GM12878 (cell line): ENCODE measurements around the gene SLC25A3. TPM values are rescaled to one million over a fixed set of nuclear protein-coding genes. Genes with fewer than 3 reads are reported as not detected.

Experiments
- ATAC-seq: fragments of 200-7000 bp; cut with Tn5 transposase; 3 replicates; pipeline ENCODE4 v1.9.1; 2020; ENCODE audit warnings: mild to moderate bottlenecking, moderate library complexity
- BruUV-seq: library from RNA; stranded (reverse); fragments of 400-500 nt; replicated peaks from 2 replicates; lab custom pipeline; 2021; lab: Mats Ljungman, UMichigan
- CTCF ChIA-PET: fragments of 300-600 bp; sonication (Branson Sonifier 250); formaldehyde crosslinking; extraction: SDS; loops from one replicate; lab custom pipeline; 2021; ENCODE audit warnings: inconsistent platforms; lab: Yijun Ruan, JAX
- POLR2A ChIA-PET: fragments of 350-600 bp; formaldehyde crosslinking; extraction: SDS; loops from one replicate; lab custom pipeline; 2021; ENCODE audit warnings: inconsistent platforms; lab: Charles Lee
- RAD21 ChIA-PET: fragments of 300-600 bp; sonication (Branson Sonifier 250); formaldehyde crosslinking; loops from one replicate; lab custom pipeline; 2023; ENCODE audit warnings: antibody characterized with exemption; ENCODE audit not compliant: unreplicated experiment; lab: Charles Lee
- SMC1A ChIA-PET: fragments of 300-600 bp; sonication (Branson Sonifier 250); formaldehyde crosslinking; loops from one replicate; lab custom pipeline; 2023; ENCODE audit not compliant: unreplicated experiment, uncharacterized antibody; lab: Charles Lee
- DNase-seq: peaks from one replicate; pipeline ENCODE4 v3.0.0-alpha.2; 2011; ENCODE audit warnings: low read depth, low spot score
- FAIRE-seq: peaks from 3 replicates; lab custom pipeline; 2011; peaks lifted over from hg19 to GRCh38; lab: Jason Lieb, UNC
- H2AFZ ChIP-seq: 2 replicates; pipeline ENCODE4 v1.6.0; 2011; ENCODE audit warnings: low read depth, low read length, control low read depth; ENCODE audit not compliant: control insufficient read depth
- H3K27ac ChIP-seq: 2 replicates; pipeline ENCODE4 v1.5.1; 2011; ENCODE audit warnings: control low read depth; ENCODE audit not compliant: control insufficient read depth, insufficient read depth
- H3K27me3 ChIP-seq, 2 experiments: replicated peaks in 1 of 2; 2 replicates each; pipeline versions ENCODE4 v1.6.0 to v1.6.1; 2011; ENCODE audit warnings: low read length in 1 of 2; ENCODE audit not compliant: control insufficient read depth in 2 of 2, insufficient read depth in 2 of 2
- H3K36me3 ChIP-seq, 2 experiments: 2 replicates each; pipeline ENCODE4 v1.5.1; 2011; ENCODE audit warnings: low read length in 1 of 2; ENCODE audit not compliant: control insufficient read depth in 2 of 2, insufficient read depth in 2 of 2
- H3K4me1 ChIP-seq: 2 replicates; pipeline ENCODE4 v1.6.1; 2011; ENCODE audit warnings: mild to moderate bottlenecking, low read length, moderate library complexity, mixed read lengths; ENCODE audit not compliant: control insufficient read depth, insufficient read depth
- H3K4me2 ChIP-seq: 2 replicates; pipeline ENCODE4 v1.6.0; 2011; ENCODE audit warnings: control low read depth; ENCODE audit not compliant: control insufficient read depth, insufficient read depth
- H3K4me3 ChIP-seq: fragments of 200-600 bp; sonication (generic); 2 replicates; pipeline ENCODE4 v1.5.1; 2016
- H3K79me2 ChIP-seq: 2 replicates; pipeline ENCODE4 v1.6.0; 2011; ENCODE audit warnings: low read length; ENCODE audit not compliant: control insufficient read depth, insufficient read depth
- H3K9ac ChIP-seq: 2 replicates; pipeline ENCODE4 v1.8.0; 2011; ENCODE audit warnings: low read length, control low read depth, mixed read lengths; ENCODE audit not compliant: control insufficient read depth, insufficient read depth
- H3K9me3 ChIP-seq: replicated peaks from 3 replicates; pipeline ENCODE4 v1.5.1; 2011; ENCODE audit warnings: mild to moderate bottlenecking, low read length; ENCODE audit not compliant: control insufficient read depth, insufficient read depth
- H4K20me1 ChIP-seq: 2 replicates; pipeline ENCODE4 v1.6.0; 2011; ENCODE audit not compliant: control insufficient read depth, insufficient read depth
- ASH2L ChIP-seq: fragments of 300-600, 200-600 bp; sonication (generic); IDR thresholded peaks from 2 replicates; pipeline ENCODE4 v1.6.1; 2017; ENCODE audit warnings: low read depth, mild to moderate bottlenecking, borderline replicate concordance
- CBFB ChIP-seq: IDR thresholded peaks from 2 replicates; pipeline ENCODE4 v1.6.1; 2016; ENCODE audit warnings: antibody characterized with exemption, low read depth
- EGR1 ChIP-seq, 2 experiments: IDR thresholded peaks; 1 replicate in 1 of 2; 2 replicates in 1 of 2; pipeline ENCODE4 v1.6.1; 2011 to 2012; ENCODE audit warnings: low read depth in 2 of 2, low read length in 2 of 2, borderline replicate concordance in 1 of 2, mild to moderate bottlenecking in 1 of 2, moderate library complexity in 1 of 2
- EP300 ChIP-seq, 2 experiments: fragments of 150-350 bp in 1 of 2; IDR thresholded peaks; 2 replicates each; pipeline ENCODE4 v1.6.1; 2011 to 2012; ENCODE audit warnings: low read depth in 2 of 2, low read length in 2 of 2, borderline replicate concordance in 1 of 2, improper control_type of control experiment in 1 of 2, inconsistent platforms in 1 of 2; ENCODE audit not compliant: control insufficient read depth in 1 of 2
- ESRRA ChIP-seq: IDR thresholded peaks from 2 replicates; pipeline ENCODE4 v1.6.1; 2012; ENCODE audit warnings: mild to moderate bottlenecking, low read length, improper control_type of control experiment
- HDAC6 ChIP-seq: fragments of 200-600 bp; sonication (generic); IDR thresholded peaks from one replicate; pipeline ENCODE4 v1.8.0; 2017; ENCODE audit warnings: antibody characterized with exemption; ENCODE audit not compliant: unreplicated experiment
- IKZF2 ChIP-seq, 2 experiments: fragments of 450-650 bp; IDR thresholded peaks; 2 replicates each; pipeline ENCODE4 v1.6.1; 2017; ENCODE audit warnings: mild to moderate bottlenecking in 2 of 2, moderate library complexity in 2 of 2
- IRF4 ChIP-seq: IDR thresholded peaks from 2 replicates; pipeline ENCODE4 v1.6.1; 2011; ENCODE audit warnings: low read depth, low read length
- JUND ChIP-seq: IDR thresholded peaks from 2 replicates; pipeline ENCODE4 v1.6.1; 2012; ENCODE audit warnings: low read depth, mild to moderate bottlenecking, low read length, improper control_type of control experiment, moderate library complexity
- NBN ChIP-seq: fragments of 450-650 bp; IDR thresholded peaks from 2 replicates; pipeline ENCODE4 v1.6.1; 2016
- PML ChIP-seq: IDR thresholded peaks from 2 replicates; pipeline ENCODE4 v1.6.1; 2012; ENCODE audit warnings: low read length, inconsistent platforms
- POLR2A ChIP-seq: IDR thresholded peaks from 2 replicates; pipeline ENCODE4 v1.6.1; 2011; ENCODE audit warnings: low read depth, mild to moderate bottlenecking, low read length
- SREBF1 ChIP-seq: IDR thresholded peaks from 2 replicates; pipeline ENCODE4 v1.6.1; 2012; ENCODE audit warnings: mild to moderate bottlenecking, low read length
- SREBF2 ChIP-seq: IDR thresholded peaks from 2 replicates; pipeline ENCODE4 v1.6.1; 2012; ENCODE audit warnings: mild to moderate bottlenecking, low read length
- WGBS: methylation state at CpG from one replicate; pipeline ENCODE4 v1.1.6; 2016; ENCODE audit warnings: low lambda C conversion rate; ENCODE audit not compliant: insufficient replicate concordance, insufficient coverage; ENCODE audit errors: missing lambda C conversion rate; 5-methylcytosine and 5-hydroxymethylcytosine counted together
- in situ Hi-C: fragments of 300-500 bp; cut with MboI; formaldehyde crosslinking; loops from 9 replicates; pipeline ENCODE4 v1.14.3; 2018; ENCODE audit warnings: mixed read lengths
- intact Hi-C: fragments of 100-400 bp; cut with micrococcal nuclease; formaldehyde crosslinking; loops from one replicate; pipeline ENCODE4 v1.14.2; 2022; ENCODE audit not compliant: unreplicated experiment
- polyA plus RNA-seq, 11 experiments: library from polyadenylated mRNA; depleted of rRNA in 4 of 11; unstranded in 6 of 11; stranded (reverse) in 5 of 11; fragments of >200 nt; fragmentation: Nextera tagmentation in 4 of 11; fragmentation: Illumina TruSeq in 1 of 11; extraction: Ambion mirVana in 4 of 11; extraction: Trizol in 1 of 11; gene quantifications; 1 replicate in 1 of 11; 2 replicates in 10 of 11; pipeline versions ENCODE4 v1.2.1 to v1.2.3, GENCODE V29; 2011 to 2016; ENCODE audit warnings: inconsistent platforms in 2 of 11, missing spikeins in 2 of 11, low read depth in 1 of 11
- total RNA-seq, 4 experiments: library from RNA; depleted of rRNA in 3 of 4; stranded (reverse); fragments of >200 nt in 3 of 4; fragmentation: Illumina TruSeq in 1 of 4; extraction: Trizol in 1 of 4; gene quantifications; 2 replicates each; pipeline versions ENCODE4 v1.2.1 to v1.2.3, GENCODE V29; 2013 to 2021
- TF ChIP-seq, protein P1 (sequence below): fragments of 450-650 bp; IDR thresholded peaks from 2 replicates; pipeline ENCODE4 v1.6.1; 2017; ENCODE audit warnings: low read depth, mild to moderate bottlenecking, moderate library complexity
- TF ChIP-seq, protein P2 (sequence below): fragments of 450-650 bp; IDR thresholded peaks from 2 replicates; pipeline ENCODE4 v1.6.1; 2017; ENCODE audit warnings: mild to moderate bottlenecking, moderate library complexity

The SLC25A3 gene
- total and polyA plus RNA-seq, 10 of the 15 experiments (the other 5 are each of a cell fraction or from before 2014, with no cell fraction given): 314 to 700 (median 589) TPM

DNA sequence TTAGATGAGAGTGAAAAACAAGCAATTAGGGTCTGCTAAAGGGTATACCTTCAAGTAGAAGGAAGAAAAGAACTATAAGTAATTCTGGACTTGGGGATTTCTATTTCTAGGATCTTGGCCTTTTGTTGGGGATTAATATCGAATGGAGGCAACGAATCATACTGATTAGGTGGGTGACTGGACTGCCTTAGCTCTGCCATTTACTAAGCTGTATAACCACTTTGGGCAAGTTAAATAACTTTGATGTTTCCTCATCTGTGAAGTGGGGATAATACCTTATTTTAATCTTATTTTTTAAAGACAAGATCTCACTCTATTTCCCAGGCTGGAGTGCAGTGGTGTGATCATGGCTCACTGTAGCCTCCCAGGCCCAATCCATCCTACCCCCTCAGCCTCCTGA, 44.5 kb downstream of the SLC25A3 start:
- intact Hi-C loops (no loop called here), in situ Hi-C loops (no loop called here)
- 94% methylated on average over 2 of the region's 2 CpGs for WGBS
- Histone ChIP-seq H3K27ac (no peak overlapping the region), H3K4me3 (no peak overlapping the region), H4K20me1 (peaks cover 3% of the 10 kb centered on the region; the same call in 1 of the 2 replicates), H3K4me2 (no peak overlapping the region), H3K9me3 (no peaks in the 10 kb centered on the region), H3K79me2 (peaks cover 68% of the 10 kb centered on the region), H3K4me1 (peaks cover 20% of the 10 kb centered on the region), H3K27me3 (no peaks in the 10 kb centered on the region), H2AFZ (no peak overlapping the region), H3K9ac (no peak overlapping the region), H3K36me3 (peaks cover 0 to 8% of the 10 kb centered on the region in 2 experiments; a peak in 2 of 4 replicates)
- ChIA-PET CTCF (interaction anchor here (0.9 to 3.7 kb wide), 6 partner anchors 13 to 147 kb away, joined by 3 to 17 read pairs (median 4); no protein-coding TSS in a partner anchor), RAD21 (no interaction called here), POLR2A (interaction anchor here (0.6 to 8.6 kb wide), 3 partner anchors 9 to 146 kb away, joined by 3 to 49 read pairs (median 7); partner anchors contain the start of gene SLC25A3), SMC1A (interaction anchor here (1.4 to 6.4 kb wide), 2 partner anchors 10 to 43 kb away, joined by 5 to 54 read pairs; partner anchors contain the start of gene SLC25A3)
- FAIRE-seq (no peak), DNase-seq (no peak), ATAC-seq (no peak)
- TF ChIP-seq ASH2L: no peak
- TF ChIP-seq EGR1 (IDR thresholded peaks at IDR 0.05; ENCODE audit: borderline replicate concordance in 1 of 2, low read depth in 2 of 2, low read length in 2 of 2): no peak
- TF ChIP-seq SREBF2: no peak
- TF ChIP-seq, protein P1, sequence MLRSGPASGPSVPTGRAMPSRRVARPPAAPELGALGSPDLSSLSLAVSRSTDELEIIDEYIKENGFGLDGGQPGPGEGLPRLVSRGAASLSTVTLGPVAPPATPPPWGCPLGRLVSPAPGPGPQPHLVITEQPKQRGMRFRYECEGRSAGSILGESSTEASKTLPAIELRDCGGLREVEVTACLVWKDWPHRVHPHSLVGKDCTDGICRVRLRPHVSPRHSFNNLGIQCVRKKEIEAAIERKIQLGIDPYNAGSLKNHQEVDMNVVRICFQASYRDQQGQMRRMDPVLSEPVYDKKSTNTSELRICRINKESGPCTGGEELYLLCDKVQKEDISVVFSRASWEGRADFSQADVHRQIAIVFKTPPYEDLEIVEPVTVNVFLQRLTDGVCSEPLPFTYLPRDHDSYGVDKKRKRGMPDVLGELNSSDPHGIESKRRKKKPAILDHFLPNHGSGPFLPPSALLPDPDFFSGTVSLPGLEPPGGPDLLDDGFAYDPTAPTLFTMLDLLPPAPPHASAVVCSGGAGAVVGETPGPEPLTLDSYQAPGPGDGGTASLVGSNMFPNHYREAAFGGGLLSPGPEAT: no peak
- no peak for TF ChIP-seq CBFB
- TF ChIP-seq, protein P2, sequence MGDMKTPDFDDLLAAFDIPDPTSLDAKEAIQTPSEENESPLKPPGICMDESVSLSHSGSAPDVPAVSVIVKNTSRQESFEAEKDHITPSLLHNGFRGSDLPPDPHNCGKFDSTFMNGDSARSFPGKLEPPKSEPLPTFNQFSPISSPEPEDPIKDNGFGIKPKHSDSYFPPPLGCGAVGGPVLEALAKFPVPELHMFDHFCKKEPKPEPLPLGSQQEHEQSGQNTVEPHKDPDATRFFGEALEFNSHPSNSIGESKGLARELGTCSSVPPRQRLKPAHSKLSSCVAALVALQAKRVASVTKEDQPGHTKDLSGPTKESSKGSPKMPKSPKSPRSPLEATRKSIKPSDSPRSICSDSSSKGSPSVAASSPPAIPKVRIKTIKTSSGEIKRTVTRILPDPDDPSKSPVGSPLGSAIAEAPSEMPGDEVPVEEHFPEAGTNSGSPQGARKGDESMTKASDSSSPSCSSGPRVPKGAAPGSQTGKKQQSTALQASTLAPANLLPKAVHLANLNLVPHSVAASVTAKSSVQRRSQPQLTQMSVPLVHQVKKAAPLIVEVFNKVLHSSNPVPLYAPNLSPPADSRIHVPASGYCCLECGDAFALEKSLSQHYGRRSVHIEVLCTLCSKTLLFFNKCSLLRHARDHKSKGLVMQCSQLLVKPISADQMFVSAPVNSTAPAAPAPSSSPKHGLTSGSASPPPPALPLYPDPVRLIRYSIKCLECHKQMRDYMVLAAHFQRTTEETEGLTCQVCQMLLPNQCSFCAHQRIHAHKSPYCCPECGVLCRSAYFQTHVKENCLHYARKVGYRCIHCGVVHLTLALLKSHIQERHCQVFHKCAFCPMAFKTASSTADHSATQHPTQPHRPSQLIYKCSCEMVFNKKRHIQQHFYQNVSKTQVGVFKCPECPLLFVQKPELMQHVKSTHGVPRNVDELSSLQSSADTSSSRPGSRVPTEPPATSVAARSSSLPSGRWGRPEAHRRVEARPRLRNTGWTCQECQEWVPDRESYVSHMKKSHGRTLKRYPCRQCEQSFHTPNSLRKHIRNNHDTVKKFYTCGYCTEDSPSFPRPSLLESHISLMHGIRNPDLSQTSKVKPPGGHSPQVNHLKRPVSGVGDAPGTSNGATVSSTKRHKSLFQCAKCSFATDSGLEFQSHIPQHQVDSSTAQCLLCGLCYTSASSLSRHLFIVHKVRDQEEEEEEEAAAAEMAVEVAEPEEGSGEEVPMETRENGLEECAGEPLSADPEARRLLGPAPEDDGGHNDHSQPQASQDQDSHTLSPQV: no peak
- no peak for TF ChIP-seq IRF4
- no peak for TF ChIP-seq NBN
- TF ChIP-seq SREBF1: no peak
- no peak for TF ChIP-seq JUND
- TF ChIP-seq POLR2A: no peak
- no peak for TF ChIP-seq EP300 (IDR thresholded peaks at IDR 0.05; ENCODE audit: borderline replicate concordance in 1 of 2, control insufficient read depth in 1 of 2, low read depth in 2 of 2, low read length in 2 of 2)
- TF ChIP-seq IKZF2 (IDR thresholded peaks at IDR 0.05): no peak
- TF ChIP-seq PML: no peak
- no peak for TF ChIP-seq ESRRA
- TF ChIP-seq HDAC6: no peak
- no TSS peak for BruUV-seq
